Astrocyte (in vitro differentiated cells and primary cell): Measurements from ENCODE around the gene DAZAP2.

Source experiments
- EZH2 ChIP-seq: IDR thresholded peaks from 2 replicates; pipeline ENCODE4 v1.6.1; 2012; ENCODE audit warnings: mild to moderate bottlenecking, low read length, inconsistent platforms; ENCODE audit not compliant: insufficient read depth
- TF ChIP-seq, protein P1 (sequence below): IDR thresholded peaks from 2 replicates; pipeline ENCODE4 v1.5.1; 2011; ENCODE audit warnings: low read depth, mild to moderate bottlenecking, inconsistent platforms, low read length, moderate library complexity; ENCODE audit not compliant: insufficient read depth

DNA sequence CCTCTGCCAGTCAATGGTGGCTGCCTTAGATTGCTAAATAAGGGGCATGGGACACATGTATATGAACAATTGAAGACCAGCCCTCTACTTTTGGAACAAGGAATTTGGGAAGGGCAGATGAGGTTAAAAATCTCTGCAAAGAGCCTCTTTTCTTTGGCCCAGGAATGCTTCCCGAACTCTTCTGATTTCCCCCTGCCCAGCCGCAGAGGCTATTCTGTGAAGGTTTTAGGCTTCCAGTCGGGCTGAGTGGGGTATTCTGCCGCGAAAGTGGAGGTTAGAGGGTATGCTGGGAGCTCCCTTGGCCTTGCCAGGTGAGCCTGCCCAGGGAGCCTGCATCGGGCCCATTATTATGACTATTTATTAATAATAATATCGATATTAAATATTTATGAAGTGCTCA is 22.0 kb upstream of the DAZAP2 start:
- TF ChIP-seq, protein P1, sequence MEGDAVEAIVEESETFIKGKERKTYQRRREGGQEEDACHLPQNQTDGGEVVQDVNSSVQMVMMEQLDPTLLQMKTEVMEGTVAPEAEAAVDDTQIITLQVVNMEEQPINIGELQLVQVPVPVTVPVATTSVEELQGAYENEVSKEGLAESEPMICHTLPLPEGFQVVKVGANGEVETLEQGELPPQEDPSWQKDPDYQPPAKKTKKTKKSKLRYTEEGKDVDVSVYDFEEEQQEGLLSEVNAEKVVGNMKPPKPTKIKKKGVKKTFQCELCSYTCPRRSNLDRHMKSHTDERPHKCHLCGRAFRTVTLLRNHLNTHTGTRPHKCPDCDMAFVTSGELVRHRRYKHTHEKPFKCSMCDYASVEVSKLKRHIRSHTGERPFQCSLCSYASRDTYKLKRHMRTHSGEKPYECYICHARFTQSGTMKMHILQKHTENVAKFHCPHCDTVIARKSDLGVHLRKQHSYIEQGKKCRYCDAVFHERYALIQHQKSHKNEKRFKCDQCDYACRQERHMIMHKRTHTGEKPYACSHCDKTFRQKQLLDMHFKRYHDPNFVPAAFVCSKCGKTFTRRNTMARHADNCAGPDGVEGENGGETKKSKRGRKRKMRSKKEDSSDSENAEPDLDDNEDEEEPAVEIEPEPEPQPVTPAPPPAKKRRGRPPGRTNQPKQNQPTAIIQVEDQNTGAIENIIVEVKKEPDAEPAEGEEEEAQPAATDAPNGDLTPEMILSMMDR = no peak
- TF ChIP-seq EZH2 = no peak
